SK-N-SH treated with all-trans-retinoic acid at 6 μM for 48 hours (cell line): ENCODE measurements around the gene TSHZ2.

Source experiments
- ARNTL ChIP-seq: fragments of 450-650 bp; formaldehyde crosslinking; IDR thresholded peaks from 2 replicates; pipeline ENCODE4 v1.5.0; 2020; ENCODE audit warnings: low read depth, mild to moderate bottlenecking, moderate library complexity, borderline replicate concordance
- CSRNP3 ChIP-seq: fragments of 250-450 bp; sonication (Bioruptor Pico); IDR thresholded peaks from 2 replicates; pipeline ENCODE4 v1.5.1; 2021; ENCODE audit warnings: mild to moderate bottlenecking, moderate library complexity
- OSR1 ChIP-seq: fragments of 250-450 bp; sonication (Bioruptor Pico); IDR thresholded peaks from 2 replicates; pipeline ENCODE4 v1.8.0; 2022; ENCODE audit warnings: moderate library complexity, mild to moderate bottlenecking, inconsistent platforms
- PATZ1 ChIP-seq: fragments of 250-450 bp; sonication (Bioruptor Pico); IDR thresholded peaks from 2 replicates; pipeline ENCODE4 v1.8.0; 2020; ENCODE audit warnings: mild to moderate bottlenecking, moderate library complexity, borderline replicate concordance
- POU6F1 ChIP-seq: fragments of 250-450 bp; sonication (Bioruptor Pico); IDR thresholded peaks from 2 replicates; pipeline ENCODE4 v1.8.0; 2021; ENCODE audit warnings: low read depth, mild to moderate bottlenecking, moderate library complexity, borderline replicate concordance
- RARB ChIP-seq: fragments of 250-450 bp; sonication (Bioruptor Pico); IDR thresholded peaks from 2 replicates; pipeline ENCODE4 v1.8.0; 2021; ENCODE audit warnings: mild to moderate bottlenecking, moderate library complexity
- TOX ChIP-seq: fragments of 250-450 bp; sonication (Bioruptor Pico); IDR thresholded peaks from 2 replicates; pipeline ENCODE4 v1.8.0; 2021; ENCODE audit warnings: mild to moderate bottlenecking, moderate library complexity, borderline replicate concordance
- ZNF70 ChIP-seq: fragments of 450-650 bp; formaldehyde crosslinking; IDR thresholded peaks from 2 replicates; pipeline ENCODE4 v1.5.0; 2020; ENCODE audit warnings: mild to moderate bottlenecking, moderate library complexity

- no peak for TF ChIP-seq OSR1 (CRISPR knock-in tag)
- no peak for TF ChIP-seq ARNTL (CRISPR knock-in tag)
- no peak for TF ChIP-seq ZNF70 (CRISPR knock-in tag)
- TF ChIP-seq CSRNP3 (CRISPR knock-in tag): no peak
- no peak for TF ChIP-seq PATZ1 (CRISPR knock-in tag)
- TF ChIP-seq RARB (CRISPR knock-in tag): no peak
- no peak for TF ChIP-seq POU6F1 (CRISPR knock-in tag)
- no peak for TF ChIP-seq TOX (CRISPR knock-in tag)
Measured at GRCh38 chr20:53383916-53384315, 411.8 kb downstream of the TSHZ2 start.
